ENCODE results near the gene PRKCA. TPM values are rescaled to one million over a fixed set of nuclear protein-coding genes. Genes with fewer than 3 reads are reported as not detected.
A peak's percentile ranks its signal among the peaks of the same experiment; 100 is the strongest.

PRKCA gene
- total RNA-seq, 1 donor from 2014 or later = 15.5 TPM

GRCh38 chr17:66842959-66843358 is 540.5 kb downstream of the PRKCA start:
- no peak overlapping the region for H3K4me3 ChIP-seq
- H3K4me1 ChIP-seq = no peaks in the 10 kb centered on the region
- TF ChIP-seq POLR2AphosphoS5 (IDR thresholded peaks at IDR 0.05; ENCODE audit: insufficient read depth in 1 of 2, low read depth in 1 of 2) (no peak), CTCF (IDR thresholded peaks at IDR 0.05) (no peak), POLR2A (IDR thresholded peaks at IDR 0.05) (no peak)
- DNase-seq (ENCODE audit: extremely low spot score in 2 of 2) = no peak
- intact Hi-C loops (cut with DNase I) = no loop called here
- H3K27ac ChIP-seq = no peak overlapping the region
- no peaks in the 10 kb centered on the region for H3K36me3 ChIP-seq
- no peaks in the 10 kb centered on the region for H3K9me3 ChIP-seq
- no peaks in the 10 kb centered on the region for H3K27me3 ChIP-seq

- no peak overlapping the region for H3K27ac ChIP-seq
- no peaks in the 10 kb centered on the region for H3K27me3 ChIP-seq
- no peaks in the 10 kb centered on the region for H3K4me1 ChIP-seq
- no peaks in the 10 kb centered on the region for H3K36me3 ChIP-seq
- H3K4me3 ChIP-seq = no peak overlapping the region
- DNase-seq (ENCODE audit: extremely low spot score in 2 of 2) = peak in 1 of 2 donors; percentile 77
- intact Hi-C loops (cut with DNase I) = no loop called here
- no peaks in the 10 kb centered on the region for H3K9me3 ChIP-seq
- no peak for TF ChIP-seq POLR2AphosphoS5 (IDR thresholded peaks at IDR 0.05; ENCODE audit: insufficient read depth in 1 of 2, low read depth in 1 of 2)
- TF ChIP-seq POLR2A (IDR thresholded peaks at IDR 0.05) = no peak
- no peak for TF ChIP-seq CTCF (IDR thresholded peaks at IDR 0.05)
These were observed 541.2 kb downstream of the PRKCA start for GRCh38 chr17:66843627-66844026.

DNA sequence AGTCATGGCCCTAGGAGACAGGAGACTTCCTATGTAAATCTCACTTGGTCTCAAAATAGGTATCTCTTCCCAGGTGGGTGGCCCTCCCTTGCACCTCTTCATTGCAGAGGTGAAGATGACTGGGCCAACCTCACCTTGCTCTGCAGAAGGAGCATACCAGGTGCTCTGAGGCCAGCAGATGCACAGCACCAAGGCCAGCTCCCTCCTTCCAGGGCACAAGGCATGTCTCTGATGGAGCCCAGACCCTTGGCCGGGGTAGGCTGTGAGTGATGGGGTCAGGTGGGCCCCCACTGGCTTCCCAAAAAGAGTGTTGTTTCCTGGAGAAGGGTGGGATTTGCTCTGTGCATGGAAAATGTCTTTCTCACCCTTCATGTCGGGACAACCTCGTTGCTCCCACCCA is 545.3 kb downstream of the PRKCA start:
- intact Hi-C loops (cut with DNase I) = no loop called here
- TF ChIP-seq POLR2A (IDR thresholded peaks at IDR 0.05) (no peak), POLR2AphosphoS5 (IDR thresholded peaks at IDR 0.05; ENCODE audit: insufficient read depth in 1 of 2, low read depth in 1 of 2) (no peak), CTCF (IDR thresholded peaks at IDR 0.05) (no peak)
- Histone ChIP-seq H3K4me3 (no peak overlapping the region), H3K27me3 (no peaks in the 10 kb centered on the region), H3K36me3 (no peaks in the 10 kb centered on the region), H3K4me1 (no peaks in the 10 kb centered on the region), H3K27ac (no peak overlapping the region), H3K9me3 (no peaks in the 10 kb centered on the region)
- no peak for DNase-seq (ENCODE audit: extremely low spot score in 2 of 2)

GRCh38 chr17:66848496-66848895 is 546.1 kb downstream of the PRKCA start:
- DNase-seq (ENCODE audit: extremely low spot score in 2 of 2) = peak in 1 of 2 donors; percentile 58
- intact Hi-C loops (cut with DNase I) = no loop called here
- Histone ChIP-seq H3K9me3 (no peaks in the 10 kb centered on the region), H3K4me1 (no peaks in the 10 kb centered on the region), H3K27ac (no peak overlapping the region), H3K36me3 (no peaks in the 10 kb centered on the region), H3K4me3 (no peak overlapping the region), H3K27me3 (no peaks in the 10 kb centered on the region)
- TF ChIP-seq CTCF (IDR thresholded peaks at IDR 0.05) = no peak
- no peak for TF ChIP-seq POLR2A (IDR thresholded peaks at IDR 0.05)
- no peak for TF ChIP-seq POLR2AphosphoS5 (IDR thresholded peaks at IDR 0.05; ENCODE audit: insufficient read depth in 1 of 2, low read depth in 1 of 2)

DNA sequence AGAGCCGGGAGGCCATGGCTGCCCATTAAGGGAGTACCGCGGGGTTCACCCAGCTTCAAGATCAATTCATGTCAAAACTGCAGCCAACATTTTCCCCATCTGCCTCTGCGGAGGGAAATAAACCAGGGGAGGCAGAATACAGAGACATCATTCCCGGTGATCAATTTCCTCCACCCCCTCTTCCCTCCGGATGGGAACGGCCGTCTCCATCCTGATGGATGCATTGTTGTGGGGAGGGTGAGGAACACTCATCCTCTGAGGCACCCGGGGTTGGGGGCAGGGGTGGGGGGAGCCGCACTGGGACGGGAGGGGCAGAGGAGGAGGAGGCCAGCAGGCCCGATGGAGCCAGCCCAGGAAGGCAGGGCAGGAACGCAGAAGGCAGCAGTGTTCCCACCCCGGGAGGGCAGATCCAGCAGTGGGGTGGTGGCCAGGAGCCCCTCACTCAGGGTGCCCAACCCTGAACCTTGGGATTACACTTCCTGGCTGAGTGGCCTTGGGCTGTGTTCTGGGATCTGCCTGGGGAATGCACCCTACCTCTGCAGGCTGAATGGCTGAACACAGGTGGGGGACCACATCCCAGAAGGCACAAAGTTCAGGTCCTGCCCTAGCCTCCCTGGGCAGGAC is 546.7 kb downstream of the PRKCA start:
- H3K27ac ChIP-seq = no peak overlapping the region

More for the DNA sequence above, 546.7 kb downstream of the PRKCA start:
- no peaks in the 10 kb centered on the region for H3K27me3 ChIP-seq
- H3K9me3 ChIP-seq = no peaks in the 10 kb centered on the region
- no peak overlapping the region for H3K4me3 ChIP-seq
- TF ChIP-seq POLR2A (IDR thresholded peaks at IDR 0.05) (no peak), CTCF (IDR thresholded peaks at IDR 0.05) (no peak), POLR2AphosphoS5 (IDR thresholded peaks at IDR 0.05; ENCODE audit: insufficient read depth in 1 of 2, low read depth in 1 of 2) (no peak)
- H3K36me3 ChIP-seq = no peaks in the 10 kb centered on the region
- DNase-seq (ENCODE audit: extremely low spot score in 2 of 2) = peak in 1 of 2 donors; percentile 90
- H3K4me1 ChIP-seq = no peaks in the 10 kb centered on the region
- intact Hi-C loops (cut with DNase I) = no loop called here

Data from vagina (tissue), 2 donors.